ENCODE measurements around the gene KRTDAP. TPM values are rescaled to one million over a fixed set of nuclear protein-coding genes. Genes with fewer than 3 reads are reported as not detected.

The KRTDAP gene
- total and polyA plus RNA-seq, 10 of the 15 experiments (the other 5 are each of a cell fraction or from before 2014, with no cell fraction given): 0.23 TPM; not detected in 9

DNA sequence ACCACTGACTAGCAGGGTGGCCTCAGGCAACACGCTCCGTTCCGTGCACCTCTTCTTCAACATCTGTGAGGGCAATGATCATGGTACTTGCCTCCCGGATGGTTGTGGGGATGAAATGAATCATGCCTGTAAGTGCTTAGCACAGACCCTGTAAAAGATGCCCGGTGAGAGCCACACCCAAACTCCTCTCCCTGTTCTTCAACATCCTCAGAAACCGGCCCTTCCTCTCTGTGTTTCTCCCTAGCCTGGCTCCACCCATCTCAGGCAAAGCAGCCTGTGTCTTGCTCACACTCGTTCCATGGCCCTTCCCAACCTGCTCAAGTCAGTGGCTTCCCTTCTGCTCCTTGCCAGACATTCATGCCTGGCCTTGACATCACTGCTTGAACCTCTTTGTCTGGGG lies 29.0 kb upstream of the KRTDAP start:
- Histone ChIP-seq H4K20me1 (ENCODE audit: control insufficient read depth, insufficient read depth) (no peaks in the 10 kb centered on the region), H3K4me1 (ENCODE audit: control insufficient read depth, insufficient read depth, low read length) (no peaks in the 10 kb centered on the region), H3K4me2 (ENCODE audit: control insufficient read depth, insufficient read depth) (no peak overlapping the region), H3K36me3 (ENCODE audit: control insufficient read depth in 2 of 2, insufficient read depth in 2 of 2, low read length in 1 of 2) (no peaks in the 10 kb centered on the region), H3K9me3 (replicated peaks; ENCODE audit: control insufficient read depth, insufficient read depth, low read length) (no peaks in the 10 kb centered on the region), H3K4me3 (no peak overlapping the region), H3K27ac (ENCODE audit: control insufficient read depth, insufficient read depth) (no peak overlapping the region), H2AFZ (ENCODE audit: control insufficient read depth, low read depth, low read length) (no peak overlapping the region), H3K9ac (ENCODE audit: control insufficient read depth, insufficient read depth, low read length) (no peak overlapping the region), H3K27me3 (replicated peaks in 1 of 2; ENCODE audit: control insufficient read depth in 2 of 2, insufficient read depth in 2 of 2, low read length in 1 of 2) (no peaks in the 10 kb centered on the region; a peak in 1 of 4 replicates), H3K79me2 (ENCODE audit: control insufficient read depth, insufficient read depth, low read length) (no peaks in the 10 kb centered on the region)
- POLR2A ChIA-PET: no interaction called here
- 15% methylated on average over 7 of the region's 7 CpGs for WGBS (ENCODE audit: insufficient coverage, insufficient replicate concordance, low lambda C conversion rate, missing lambda C conversion rate)
- no peak for FAIRE-seq
- RAD21 ChIA-PET (ENCODE audit: unreplicated experiment): no interaction called here
- TF ChIP-seq, protein P1, sequence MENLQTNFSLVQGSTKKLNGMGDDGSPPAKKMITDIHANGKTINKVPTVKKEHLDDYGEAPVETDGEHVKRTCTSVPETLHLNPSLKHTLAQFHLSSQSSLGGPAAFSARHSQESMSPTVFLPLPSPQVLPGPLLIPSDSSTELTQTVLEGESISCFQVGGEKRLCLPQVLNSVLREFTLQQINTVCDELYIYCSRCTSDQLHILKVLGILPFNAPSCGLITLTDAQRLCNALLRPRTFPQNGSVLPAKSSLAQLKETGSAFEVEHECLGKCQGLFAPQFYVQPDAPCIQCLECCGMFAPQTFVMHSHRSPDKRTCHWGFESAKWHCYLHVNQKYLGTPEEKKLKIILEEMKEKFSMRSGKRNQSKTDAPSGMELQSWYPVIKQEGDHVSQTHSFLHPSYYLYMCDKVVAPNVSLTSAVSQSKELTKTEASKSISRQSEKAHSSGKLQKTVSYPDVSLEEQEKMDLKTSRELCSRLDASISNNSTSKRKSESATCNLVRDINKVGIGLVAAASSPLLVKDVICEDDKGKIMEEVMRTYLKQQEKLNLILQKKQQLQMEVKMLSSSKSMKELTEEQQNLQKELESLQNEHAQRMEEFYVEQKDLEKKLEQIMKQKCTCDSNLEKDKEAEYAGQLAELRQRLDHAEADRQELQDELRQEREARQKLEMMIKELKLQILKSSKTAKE (IDR thresholded peaks at IDR 0.05; ENCODE audit: low read depth, poor library complexity, severe bottlenecking): no peak
- TF ChIP-seq RCOR1 (conservative IDR thresholded peaks at IDR 0.05; ENCODE audit: low read depth, low read length) (no peak), POLR2AphosphoS2 (IDR thresholded peaks at IDR 0.05; ENCODE audit: low read depth, low read length) (no peak), USF1 (IDR thresholded peaks at IDR 0.05; ENCODE audit: borderline replicate concordance, extremely low read length, insufficient read depth, low read depth, low read length) (no peak), IRF4 (IDR thresholded peaks at IDR 0.05; ENCODE audit: low read depth, low read length) (no peak), ZNF274 (IDR thresholded peaks at IDR 0.05; ENCODE audit: insufficient read depth, insufficient read length) (no peak), SUZ12 (IDR thresholded peaks at IDR 0.05; ENCODE audit: unreplicated experiment) (no peak), NFYA (IDR thresholded peaks at IDR 0.05; ENCODE audit: borderline replicate concordance, low read depth, low read length) (no peak), RFX5 (IDR thresholded peaks at IDR 0.05; ENCODE audit: low read depth, low read length) (no peak)
- TF ChIP-seq, protein P2, sequence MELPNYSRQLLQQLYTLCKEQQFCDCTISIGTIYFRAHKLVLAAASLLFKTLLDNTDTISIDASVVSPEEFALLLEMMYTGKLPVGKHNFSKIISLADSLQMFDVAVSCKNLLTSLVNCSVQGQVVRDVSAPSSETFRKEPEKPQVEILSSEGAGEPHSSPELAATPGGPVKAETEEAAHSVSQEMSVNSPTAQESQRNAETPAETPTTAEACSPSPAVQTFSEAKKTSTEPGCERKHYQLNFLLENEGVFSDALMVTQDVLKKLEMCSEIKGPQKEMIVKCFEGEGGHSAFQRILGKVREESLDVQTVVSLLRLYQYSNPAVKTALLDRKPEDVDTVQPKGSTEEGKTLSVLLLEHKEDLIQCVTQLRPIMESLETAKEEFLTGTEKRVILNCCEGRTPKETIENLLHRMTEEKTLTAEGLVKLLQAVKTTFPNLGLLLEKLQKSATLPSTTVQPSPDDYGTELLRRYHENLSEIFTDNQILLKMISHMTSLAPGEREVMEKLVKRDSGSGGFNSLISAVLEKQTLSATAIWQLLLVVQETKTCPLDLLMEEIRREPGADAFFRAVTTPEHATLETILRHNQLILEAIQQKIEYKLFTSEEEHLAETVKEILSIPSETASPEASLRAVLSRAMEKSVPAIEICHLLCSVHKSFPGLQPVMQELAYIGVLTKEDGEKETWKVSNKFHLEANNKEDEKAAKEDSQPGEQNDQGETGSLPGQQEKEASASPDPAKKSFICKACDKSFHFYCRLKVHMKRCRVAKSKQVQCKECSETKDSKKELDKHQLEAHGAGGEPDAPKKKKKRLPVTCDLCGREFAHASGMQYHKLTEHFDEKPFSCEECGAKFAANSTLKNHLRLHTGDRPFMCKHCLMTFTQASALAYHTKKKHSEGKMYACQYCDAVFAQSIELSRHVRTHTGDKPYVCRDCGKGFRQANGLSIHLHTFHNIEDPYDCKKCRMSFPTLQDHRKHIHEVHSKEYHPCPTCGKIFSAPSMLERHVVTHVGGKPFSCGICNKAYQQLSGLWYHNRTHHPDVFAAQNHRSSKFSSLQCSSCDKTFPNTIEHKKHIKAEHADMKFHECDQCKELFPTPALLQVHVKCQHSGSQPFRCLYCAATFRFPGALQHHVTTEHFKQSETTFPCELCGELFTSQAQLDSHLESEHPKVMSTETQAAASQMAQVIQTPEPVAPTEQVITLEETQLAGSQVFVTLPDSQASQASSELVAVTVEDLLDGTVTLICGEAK (IDR thresholded peaks at IDR 0.05; ENCODE audit: borderline replicate concordance): no peak
- TF ChIP-seq, protein P3, sequence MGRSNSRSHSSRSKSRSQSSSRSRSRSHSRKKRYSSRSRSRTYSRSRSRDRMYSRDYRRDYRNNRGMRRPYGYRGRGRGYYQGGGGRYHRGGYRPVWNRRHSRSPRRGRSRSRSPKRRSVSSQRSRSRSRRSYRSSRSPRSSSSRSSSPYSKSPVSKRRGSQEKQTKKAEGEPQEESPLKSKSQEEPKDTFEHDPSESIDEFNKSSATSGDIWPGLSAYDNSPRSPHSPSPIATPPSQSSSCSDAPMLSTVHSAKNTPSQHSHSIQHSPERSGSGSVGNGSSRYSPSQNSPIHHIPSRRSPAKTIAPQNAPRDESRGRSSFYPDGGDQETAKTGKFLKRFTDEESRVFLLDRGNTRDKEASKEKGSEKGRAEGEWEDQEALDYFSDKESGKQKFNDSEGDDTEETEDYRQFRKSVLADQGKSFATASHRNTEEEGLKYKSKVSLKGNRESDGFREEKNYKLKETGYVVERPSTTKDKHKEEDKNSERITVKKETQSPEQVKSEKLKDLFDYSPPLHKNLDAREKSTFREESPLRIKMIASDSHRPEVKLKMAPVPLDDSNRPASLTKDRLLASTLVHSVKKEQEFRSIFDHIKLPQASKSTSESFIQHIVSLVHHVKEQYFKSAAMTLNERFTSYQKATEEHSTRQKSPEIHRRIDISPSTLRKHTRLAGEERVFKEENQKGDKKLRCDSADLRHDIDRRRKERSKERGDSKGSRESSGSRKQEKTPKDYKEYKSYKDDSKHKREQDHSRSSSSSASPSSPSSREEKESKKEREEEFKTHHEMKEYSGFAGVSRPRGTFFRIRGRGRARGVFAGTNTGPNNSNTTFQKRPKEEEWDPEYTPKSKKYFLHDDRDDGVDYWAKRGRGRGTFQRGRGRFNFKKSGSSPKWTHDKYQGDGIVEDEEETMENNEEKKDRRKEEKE (IDR thresholded peaks at IDR 0.05): no peak
- intact Hi-C loops (cut with micrococcal nuclease; ENCODE audit: unreplicated experiment): no loop called here
- CTCF ChIA-PET: interaction anchor here (0.7 to 2.5 kb wide), 3 partner anchors 9 to 382 kb away, joined by 3 to 9 read pairs (median 3); no protein-coding TSS in a partner anchor
- in situ Hi-C loops (cut with MboI): no loop called here
- ATAC-seq: no peak
- BruUV-seq (replicated peaks): no TSS peak
- DNase-seq (ENCODE audit: low read depth, low spot score): no peak
- SMC1A ChIA-PET (ENCODE audit: uncharacterized antibody, unreplicated experiment): no interaction called here

Data from GM12878 (cell line).